H9 (cell line): Measurements from ENCODE around the gene CMTM4. TPM values are rescaled to one million over a fixed set of nuclear protein-coding genes. Genes with fewer than 3 reads are reported as not detected.
A peak's percentile ranks its signal among the peaks of the same experiment; 100 is the strongest.

ENCODE experiments used
- DNase-seq: peaks from one replicate; pipeline ENCODE4 v3.0.0-alpha.2; 2017
- H2AFZ ChIP-seq: one replicate; pipeline ENCODE4 v1.6.1; 2013; ENCODE audit warnings: mild to moderate bottlenecking, low read length, control low read depth, moderate library complexity
- H2AK5ac ChIP-seq: 2 replicates; pipeline ENCODE4 v1.6.1; 2013; ENCODE audit warnings: low read length, control low read depth, mixed read lengths; ENCODE audit not compliant: insufficient read length
- H2BK120ac ChIP-seq: one replicate; pipeline ENCODE4 v1.6.1; 2013; ENCODE audit warnings: low read depth, mild to moderate bottlenecking, low read length, control low read depth, inconsistent platforms; ENCODE audit not compliant: poor library complexity, severe bottlenecking
- H2BK12ac ChIP-seq: 2 replicates; pipeline ENCODE4 v1.6.1; 2013; ENCODE audit warnings: low read length, control low read depth, mixed read lengths, low read depth; ENCODE audit not compliant: insufficient read length
- H2BK15ac ChIP-seq: 2 replicates; pipeline ENCODE4 v1.6.1; 2013; ENCODE audit warnings: low read depth, low read length, control low read depth
- H2BK20ac ChIP-seq: one replicate; pipeline ENCODE4 v1.6.1; 2013; ENCODE audit warnings: low read depth, mild to moderate bottlenecking, low read length, control low read depth, inconsistent platforms; ENCODE audit not compliant: poor library complexity, severe bottlenecking
- H2BK5ac ChIP-seq: 2 replicates; pipeline ENCODE4 v1.6.1; 2013; ENCODE audit warnings: low read length, control low read depth, mixed read lengths; ENCODE audit not compliant: insufficient read length
- H3K14ac ChIP-seq: 2 replicates; pipeline ENCODE4 v1.6.1; 2013; ENCODE audit warnings: low read length, control low read depth; ENCODE audit not compliant: insufficient read depth
- H3K18ac ChIP-seq: 2 replicates; pipeline ENCODE4 v1.6.1; 2013; ENCODE audit warnings: low read depth, mild to moderate bottlenecking, mixed read lengths, low read length, control low read depth; ENCODE audit not compliant: insufficient read length
- H3K23ac ChIP-seq: 2 replicates; pipeline ENCODE4 v1.6.1; 2013; ENCODE audit warnings: low read length, control low read depth, mixed read lengths, low read depth; ENCODE audit not compliant: insufficient read length
- H3K23me2 ChIP-seq: 2 replicates; pipeline ENCODE4 v1.6.1; 2013; ENCODE audit warnings: low read depth, mild to moderate bottlenecking, mixed read lengths, low read length, control low read depth; ENCODE audit not compliant: insufficient read length, poor library complexity, severe bottlenecking
- H3K27ac ChIP-seq: 2 replicates; pipeline ENCODE4 v1.5.1; 2013; ENCODE audit warnings: low read length, control low read depth, mixed read lengths, low read depth; ENCODE audit not compliant: insufficient read length
- H3K27me3 ChIP-seq: 2 replicates; pipeline ENCODE4 v1.6.1; 2013; ENCODE audit warnings: low read length, control low read depth, inconsistent platforms; ENCODE audit not compliant: insufficient read depth
- H3K4ac ChIP-seq: 2 replicates; pipeline ENCODE4 v1.6.1; 2013; ENCODE audit warnings: low read depth, mild to moderate bottlenecking, control low read depth, inconsistent platforms, low read length, moderate library complexity
- H3K4me1 ChIP-seq: 2 replicates; pipeline ENCODE4 v1.6.1; 2013; ENCODE audit warnings: low read length, control low read depth, inconsistent platforms; ENCODE audit not compliant: insufficient read depth
- H3K4me2 ChIP-seq: 2 replicates; pipeline ENCODE4 v1.6.1; 2013; ENCODE audit warnings: low read length, control low read depth, mixed read lengths; ENCODE audit not compliant: insufficient read length, insufficient read depth
- H3K56ac ChIP-seq: 2 replicates; pipeline ENCODE4 v1.6.1; 2013; ENCODE audit warnings: low read depth, mild to moderate bottlenecking, mixed read lengths, low read length, control low read depth; ENCODE audit not compliant: insufficient read length
- H3K79me1 ChIP-seq: 2 replicates; pipeline ENCODE4 v1.6.1; 2013; ENCODE audit warnings: low read depth, mild to moderate bottlenecking, moderate library complexity, low read length, control low read depth, inconsistent platforms; ENCODE audit not compliant: insufficient read depth, poor library complexity, severe bottlenecking
- H3K79me2 ChIP-seq: 2 replicates; pipeline ENCODE4 v1.6.1; 2013; ENCODE audit warnings: low read length, control low read depth, inconsistent platforms; ENCODE audit not compliant: insufficient read depth
- H3K9ac ChIP-seq: 2 replicates; pipeline ENCODE4 v1.6.1; 2013; ENCODE audit warnings: low read length, control low read depth, mixed read lengths; ENCODE audit not compliant: insufficient read length; ENCODE audit errors: extremely low read depth
- H3K9me3 ChIP-seq: one replicate; pipeline ENCODE4 v1.6.1; 2013; ENCODE audit warnings: low read depth, low read length, inconsistent platforms; ENCODE audit not compliant: control insufficient read depth
- H3T11ph ChIP-seq: one replicate; pipeline ENCODE4 v1.6.1; 2013; ENCODE audit warnings: mild to moderate bottlenecking, low read length, control low read depth, inconsistent platforms
- H4K20me1 ChIP-seq: one replicate; pipeline ENCODE4 v1.6.1; 2013; ENCODE audit not compliant: control insufficient read depth, insufficient read length, insufficient read depth
- H4K5ac ChIP-seq: 2 replicates; pipeline ENCODE4 v1.6.1; 2013; ENCODE audit warnings: low read depth, mild to moderate bottlenecking, mixed read lengths, low read length, control low read depth; ENCODE audit not compliant: insufficient read length
- H4K8ac ChIP-seq: replicated peaks from 2 replicates; pipeline ENCODE4 v1.6.1; 2013; ENCODE audit warnings: low read length, control low read depth, mixed read lengths, low read depth; ENCODE audit not compliant: insufficient read length
- H4K91ac ChIP-seq: 2 replicates; pipeline ENCODE4 v1.6.1; 2013; ENCODE audit warnings: low read depth, mild to moderate bottlenecking, moderate library complexity, mixed read lengths, low read length, control low read depth; ENCODE audit not compliant: insufficient read length
- H3K27ac Mint-ChIP-seq, 3 experiments: 2 replicates in 2 of 3; 3 replicates in 1 of 3; pipeline ENCODE4 v1.8.0; 2020 to 2021; ENCODE audit warnings: mixed read lengths in 3 of 3, mild to moderate bottlenecking in 1 of 3, moderate library complexity in 1 of 3
- H3K27me3 Mint-ChIP-seq: 2 replicates; pipeline ENCODE4 v1.8.0; 2021; ENCODE audit warnings: low read depth, mild to moderate bottlenecking, moderate library complexity, mixed read lengths
- H3K36me3 Mint-ChIP-seq, 3 experiments: 2 replicates in 2 of 3; 3 replicates in 1 of 3; pipeline ENCODE4 v1.8.0; 2020 to 2021; ENCODE audit warnings: low read depth in 3 of 3, mixed read lengths in 3 of 3; ENCODE audit not compliant: insufficient read depth in 1 of 3
- H3K4me1 Mint-ChIP-seq, 2 experiments: 2 replicates each; pipeline ENCODE4 v1.8.0; 2020; ENCODE audit warnings: mixed read lengths in 2 of 2
- H3K4me3 Mint-ChIP-seq, 2 experiments: 2 replicates in 1 of 2; 3 replicates in 1 of 2; pipeline ENCODE4 v1.8.0; 2020 to 2021; ENCODE audit warnings: mild to moderate bottlenecking in 2 of 2, mixed read lengths in 2 of 2, moderate library complexity in 1 of 2
- H3K9me3 Mint-ChIP-seq, 2 experiments: 2 replicates in 1 of 2; 3 replicates in 1 of 2; pipeline ENCODE4 v1.8.0; 2020; ENCODE audit warnings: mild to moderate bottlenecking in 2 of 2, mixed read lengths in 2 of 2, moderate library complexity in 1 of 2
- CTCF ChIP-seq: fragments of 200-600 bp; sonication (generic); conservative IDR thresholded peaks from 3 replicates; pipeline ENCODE4 v1.8.0; 2021; ENCODE audit warnings: antibody characterized with exemption, mild to moderate bottlenecking
- WGBS: extraction: QIAGEN DNeasy Blood & Tissue Kit; methylation state at CpG from one replicate; pipeline ENCODE4 v1.1.7; 2013; ENCODE audit warnings: missing lambda C conversion rate, low lambda C conversion rate, mixed read lengths; ENCODE audit not compliant: insufficient read length; ENCODE audit errors: extremely low coverage; 5-methylcytosine and 5-hydroxymethylcytosine counted together
- total RNA-seq: library from RNA; stranded (reverse); gene quantifications from 2 replicates; pipeline ENCODE4 v1.2.1, GENCODE V29; 2021

CMTM4 gene
- total RNA-seq, 1 experiment from 2014 or later, result 40.5 TPM

GRCh38 chr16:66605979-66606751, 90.4 kb downstream of the CMTM4 start:
- Histone ChIP-seq H4K91ac (no peak overlapping the region), H3K18ac (no peak overlapping the region), H3K9me3 (no peaks in the 10 kb centered on the region), H4K20me1 (no peaks in the 10 kb centered on the region), H3K79me1 (no peaks in the 10 kb centered on the region), H3K79me2 (no peaks in the 10 kb centered on the region), H2BK120ac (no peak overlapping the region), H3K14ac (no peak overlapping the region), H2BK5ac (no peak overlapping the region), H2BK15ac (no peak overlapping the region), H2AK5ac (no peak overlapping the region), H3K23ac (no peak overlapping the region), H3K27ac (no peak overlapping the region), H3T11ph (no peak overlapping the region), H4K8ac (no peak overlapping the region), H3K23me2 (peaks cover 11% of the 10 kb centered on the region), H3K4ac (no peak overlapping the region), H4K5ac (no peak overlapping the region), H2BK20ac (no peak overlapping the region), H3K9ac (no peak overlapping the region), H2AFZ (no peak overlapping the region), H3K4me1 (no peaks in the 10 kb centered on the region), H3K4me2 (peak overlapping the region; percentile 14), H3K27me3 (no peaks in the 10 kb centered on the region), H2BK12ac (no peak overlapping the region), H3K56ac (no peak overlapping the region)
- peak overlapping the region; percentile 78 to 79 for H3K4me3 Mint-ChIP-seq
- H3K4me1 Mint-ChIP-seq, result peaks cover 20 to 36% of the 10 kb centered on the region in 2 experiments
- DNase-seq, result no peak
- no CpG with 5 or more reads among the region's 10 CpGs for WGBS
- peaks cover 8 to 24% (median 16%) of the 10 kb centered on the region in 3 experiments; a peak in 6 of 7 replicates for H3K36me3 Mint-ChIP-seq
- TF ChIP-seq CTCF, result no peak
- H3K27me3 Mint-ChIP-seq, result peaks cover 5% of the 10 kb centered on the region
- H3K27ac Mint-ChIP-seq, result no peak overlapping the region
- no peaks in the 10 kb centered on the region for H3K9me3 Mint-ChIP-seq
